HepG2 (cell line): ENCODE results near the gene ELK1. TPM values are rescaled to one million over a fixed set of nuclear protein-coding genes. Genes with fewer than 3 reads are reported as not detected.

ENCODE experiments used
- CERS6 ChIP-seq: sonication (generic); formaldehyde crosslinking; IDR thresholded peaks from 2 replicates; pipeline ENCODE4 v1.5.0; 2020; ENCODE audit warnings: missing genetic modification reagents
- DMTF1 ChIP-seq: sonication (generic); formaldehyde crosslinking; IDR thresholded peaks from 2 replicates; pipeline ENCODE4 v1.4.0; 2020; ENCODE audit warnings: mild to moderate bottlenecking, missing genetic modification reagents
- HNRNPLL ChIP-seq: fragments of 200-400 bp; formaldehyde crosslinking; IDR thresholded peaks from 2 replicates; pipeline ENCODE4 v1.6.1; 2017; ENCODE audit warnings: mild to moderate bottlenecking, low read depth, low read length; ENCODE audit not compliant: poor library complexity, severe bottlenecking
- ISX ChIP-seq: sonication (generic); formaldehyde crosslinking; conservative IDR thresholded peaks from 2 replicates; pipeline ENCODE4 v1.5.0; 2020; ENCODE audit warnings: missing genetic modification reagents
- KLF11 ChIP-seq: IDR thresholded peaks from 2 replicates; pipeline ENCODE4 v1.6.1; 2016; ENCODE audit warnings: missing compliant biosample characterization
- KLF16 ChIP-seq, 2 experiments: sonication (generic) in 1 of 2; formaldehyde crosslinking in 1 of 2; IDR thresholded peaks; 2 replicates each; pipeline versions ENCODE4 v1.6.1 to v1.8.0; 2016 to 2023; ENCODE audit warnings: missing genetic modification reagents in 2 of 2, missing compliant biosample characterization in 1 of 2
- NPAS2 ChIP-seq: sonication (generic); formaldehyde crosslinking; IDR thresholded peaks from 2 replicates; pipeline ENCODE4 v1.8.0; 2022; ENCODE audit warnings: mild to moderate bottlenecking, missing genetic modification reagents, borderline replicate concordance
- PHB2 ChIP-seq: fragments of 450-650 bp; IDR thresholded peaks from 2 replicates; pipeline ENCODE4 v1.6.1; 2018; ENCODE audit not compliant: partially characterized antibody
- PRDM15 ChIP-seq: sonication (generic); formaldehyde crosslinking; IDR thresholded peaks from 2 replicates; pipeline ENCODE4 v1.4.0; 2020; ENCODE audit warnings: missing genetic modification reagents
- SMAD1 ChIP-seq: sonication (generic); formaldehyde crosslinking; IDR thresholded peaks from 2 replicates; pipeline ENCODE4 v1.4.0; 2020; ENCODE audit warnings: missing genetic modification reagents, low read depth, mild to moderate bottlenecking, borderline replicate concordance
- SMARCE1 ChIP-seq: fragments of 450-650 bp; IDR thresholded peaks from 2 replicates; pipeline ENCODE4 v1.6.1; 2017; ENCODE audit warnings: borderline replicate concordance
- THAP8 ChIP-seq: sonication (generic); formaldehyde crosslinking; IDR thresholded peaks from 2 replicates; pipeline ENCODE4 v1.5.1; 2020; ENCODE audit warnings: missing genetic modification reagents, mild to moderate bottlenecking, borderline replicate concordance
- U2AF1 ChIP-seq: fragments of 200-400 bp; formaldehyde crosslinking; optimal IDR thresholded peaks from 2 replicates; pipeline ENCODE3; 2017; ENCODE audit warnings: mild to moderate bottlenecking, low read depth, low read length
- ZFP36L2 ChIP-seq: sonication (generic); formaldehyde crosslinking; IDR thresholded peaks from 2 replicates; pipeline ENCODE4 v1.4.0; 2020; ENCODE audit warnings: missing genetic modification reagents
- ZNF10 ChIP-seq: sonication (generic); formaldehyde crosslinking; IDR thresholded peaks from 2 replicates; pipeline ENCODE4 v1.4.0; 2020; ENCODE audit warnings: mild to moderate bottlenecking, low read depth, missing genetic modification reagents, borderline replicate concordance
- ZNF138 ChIP-seq: sonication (generic); formaldehyde crosslinking; IDR thresholded peaks from 2 replicates; pipeline ENCODE4 v1.5.0; 2020; ENCODE audit warnings: mild to moderate bottlenecking, low read depth, missing genetic modification reagents
- ZNF510 ChIP-seq: sonication (generic); formaldehyde crosslinking; IDR thresholded peaks from 2 replicates; pipeline ENCODE4 v1.4.0; 2020; ENCODE audit warnings: low read depth, mild to moderate bottlenecking, missing genetic modification reagents
- ZNF543 ChIP-seq: sonication (generic); formaldehyde crosslinking; IDR thresholded peaks from 2 replicates; pipeline ENCODE4 v1.4.0; 2020; ENCODE audit warnings: mild to moderate bottlenecking, missing genetic modification reagents
- ZNF550 ChIP-seq: sonication (generic); formaldehyde crosslinking; IDR thresholded peaks from 2 replicates; pipeline ENCODE4 v1.4.0; 2020; ENCODE audit warnings: mild to moderate bottlenecking, missing genetic modification reagents, borderline replicate concordance
- ZNF567 ChIP-seq: sonication (generic); formaldehyde crosslinking; IDR thresholded peaks from 2 replicates; pipeline ENCODE4 v1.8.1; 2023; ENCODE audit warnings: mild to moderate bottlenecking, missing genetic modification reagents, borderline replicate concordance
- ZNF577 ChIP-seq: sonication (generic); formaldehyde crosslinking; IDR thresholded peaks from 2 replicates; pipeline ENCODE4 v1.4.0; 2020; ENCODE audit warnings: mild to moderate bottlenecking, low read depth, missing genetic modification reagents, borderline replicate concordance
- ZNF598 ChIP-seq: sonication (generic); formaldehyde crosslinking; IDR thresholded peaks from 2 replicates; pipeline ENCODE4 v1.5.1; 2020; ENCODE audit warnings: mild to moderate bottlenecking, missing genetic modification reagents, borderline replicate concordance
- polyA plus RNA-seq, 8 experiments: library from polyadenylated mRNA; depleted of rRNA in 3 of 8; stranded (reverse) in 7 of 8; unstranded in 1 of 8; fragments of >200 nt; fragmentation: Illumina TruSeq in 4 of 8; extraction: Trizol in 4 of 8; gene quantifications; 2 replicates each; pipeline versions ENCODE4 v1.2.1 to v1.2.3, GENCODE V29; 2011 to 2016; ENCODE audit warnings: low read depth in 4 of 8, missing spikeins in 1 of 8, mixed read lengths in 1 of 8; ENCODE audit not compliant: insufficient read depth in 1 of 8
- total RNA-seq, 5 experiments: library from RNA; depleted of rRNA; stranded (reverse); fragments of >200 nt; fragmentation: Illumina TruSeq; extraction: Trizol; gene quantifications; 2 replicates each; pipeline ENCODE4 v1.2.3, GENCODE V29; 2016; ENCODE audit warnings: low read depth in 1 of 5

ELK1 gene
- total and polyA plus RNA-seq, 2 of the 13 experiments (the other 11 are each of a cell fraction or from before 2014, with no cell fraction given) = 4.3 to 7.2 TPM

GRCh38 chrX:47619486-47620302, 30.7 kb downstream of the ELK1 start, which contains the start of gene SYN1 (continued):
- no peak for TF ChIP-seq SMAD1
- no peak for TF ChIP-seq KLF11
- no peak for TF ChIP-seq HNRNPLL
- no peak for TF ChIP-seq NPAS2
- no peak for TF ChIP-seq SMARCE1
- TF ChIP-seq ZNF598 (CRISPR knock-in tag) = no peak
- no peak for TF ChIP-seq ZNF10 (CRISPR knock-in tag)
- no peak for TF ChIP-seq PRDM15
- no peak for TF ChIP-seq ZNF567 (CRISPR knock-in tag)
- no peak for TF ChIP-seq ZNF550 (CRISPR knock-in tag)
- no peak for TF ChIP-seq DMTF1 (CRISPR knock-in tag)
- TF ChIP-seq THAP8 (CRISPR knock-in tag) = no peak
- TF ChIP-seq ZFP36L2 (CRISPR knock-in tag) = no peak
- TF ChIP-seq ZNF138 (CRISPR knock-in tag) = no peak
- TF ChIP-seq U2AF1 = no peak
- TF ChIP-seq KLF16 (CRISPR knock-in tag; IDR thresholded peaks at IDR 0.05) = peak in 1 of 2 experiments; percentile 51; a peak in 1 of 4 replicates
- no peak for TF ChIP-seq ISX
- TF ChIP-seq ZNF577 = no peak
- TF ChIP-seq PHB2 = no peak
- no peak for TF ChIP-seq ZNF510 (CRISPR knock-in tag)
- no peak for TF ChIP-seq CERS6
- TF ChIP-seq ZNF543 (CRISPR knock-in tag) = no peak
